T47D (cell line): ENCODE results near the gene GUCY2C.
"Not testable (repeated sequence)": the region's sequence is repeated elsewhere in the genome, so short reads cannot be mapped to it uniquely, and the experiment has no call there.

Experiments used
- DNase-seq, 2 experiments: peaks; one replicate each; pipeline versions ENCODE4 v3.0.0 to v3.0.0-alpha.2; 2011 to 2012; ENCODE audit warnings: low read depth in 1 of 2, low spot score in 1 of 2
- JUND ChIP-seq: IDR thresholded peaks from 2 replicates; pipeline ENCODE4 v1.6.1; 2012; ENCODE audit warnings: low read depth
- in situ Hi-C: cut with HindIII; loops from 2 replicates; pipeline ENCODE4 v1.10.0; 2016; ENCODE audit warnings: low sequenced_read_pairs, low pct_unique_long_range_greater_than_20kb

Gene GUCY2C

DNA sequence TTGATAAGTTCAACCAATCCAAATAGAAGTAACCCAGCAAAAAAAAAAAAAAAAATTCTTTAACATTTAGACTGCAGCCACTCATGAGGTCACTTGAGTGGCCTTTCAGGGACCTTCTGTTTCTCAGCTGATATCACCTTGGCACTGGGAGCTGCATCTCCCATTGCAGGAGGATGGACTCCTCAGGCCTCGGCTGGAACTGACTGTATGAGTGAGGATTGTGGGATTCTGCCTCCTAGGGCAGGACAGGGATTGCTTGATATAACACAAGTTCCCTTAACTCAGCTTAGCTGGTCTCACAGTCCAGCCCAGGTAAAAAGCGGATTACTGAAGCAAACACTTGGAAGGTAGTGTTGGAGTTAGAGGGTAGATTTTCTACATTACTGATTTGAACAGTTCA, 3.5 kb upstream of the GUCY2C start:
- no peak for TF ChIP-seq JUND
- in situ Hi-C loops: no loop called here
- DNase-seq: no peak

- in situ Hi-C loops: no loop called here
Observed at GRCh38 chr12:14698555-14698954, 2.2 kb upstream of the GUCY2C start.

DNA sequence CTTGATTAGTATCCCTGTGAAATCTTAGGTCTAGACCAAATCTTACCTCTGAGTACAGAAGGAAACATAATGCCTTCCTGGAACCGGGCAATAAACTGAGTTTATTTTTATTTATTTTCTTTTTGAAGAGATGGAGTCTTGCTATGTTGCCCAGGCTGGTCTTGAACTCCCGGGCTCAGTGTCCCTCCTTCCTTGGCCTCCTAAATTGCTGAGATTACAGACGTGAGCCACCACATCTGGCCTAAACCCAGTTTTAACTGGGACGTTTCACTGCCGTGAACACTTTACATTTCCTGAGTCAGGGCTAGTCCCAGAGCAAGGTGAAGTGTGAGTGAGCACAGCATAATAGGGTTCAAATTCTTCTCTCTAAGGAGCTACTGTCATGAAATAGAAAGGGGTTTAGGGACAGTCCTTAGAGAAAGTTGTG, 671 bp downstream of the GUCY2C start:
- DNase-seq: no peak
- in situ Hi-C loops: no loop called here
- no peak for TF ChIP-seq JUND

More at GRCh38 chr12:14698555-14698954, 2.2 kb upstream of the GUCY2C start:
- TF ChIP-seq JUND: no peak
- no peak for DNase-seq

- no peak for TF ChIP-seq JUND
- in situ Hi-C loops: no loop called here
- no peak for DNase-seq
Observed at GRCh38 chr12:14694970-14695369, 1.4 kb downstream of the GUCY2C start.

- no peak for TF ChIP-seq JUND
- in situ Hi-C loops: no loop called here
- DNase-seq: no peak
Observed at GRCh38 chr12:14694145-14694714, 2.2 kb downstream of the GUCY2C start.

GRCh38 chr12:14693116-14693515, 3.3 kb downstream of the GUCY2C start:
- TF ChIP-seq JUND: no peak
- in situ Hi-C loops: no loop called here
- DNase-seq: no peak

DNA sequence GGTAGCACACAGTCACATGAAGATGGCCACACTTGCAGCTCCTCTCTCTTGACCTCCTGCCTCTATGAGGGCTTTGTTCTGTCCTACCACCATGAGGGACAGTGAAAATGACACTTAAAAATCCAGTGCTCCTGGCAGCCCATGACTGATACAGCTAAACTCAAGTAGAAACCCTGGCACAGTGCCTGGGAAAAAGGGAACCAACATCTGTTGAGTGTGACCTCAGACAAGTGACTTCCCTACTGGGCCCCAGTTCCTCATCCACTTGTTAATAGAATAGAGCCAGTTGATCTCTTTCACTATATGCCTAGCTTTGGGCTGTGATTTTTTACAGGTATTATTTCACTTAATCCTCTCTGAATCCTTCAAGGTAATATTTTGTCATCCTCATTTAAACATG, 4.8 kb downstream of the GUCY2C start:
- no peak for TF ChIP-seq JUND
- in situ Hi-C loops: no loop called here
- DNase-seq: no peak

DNA sequence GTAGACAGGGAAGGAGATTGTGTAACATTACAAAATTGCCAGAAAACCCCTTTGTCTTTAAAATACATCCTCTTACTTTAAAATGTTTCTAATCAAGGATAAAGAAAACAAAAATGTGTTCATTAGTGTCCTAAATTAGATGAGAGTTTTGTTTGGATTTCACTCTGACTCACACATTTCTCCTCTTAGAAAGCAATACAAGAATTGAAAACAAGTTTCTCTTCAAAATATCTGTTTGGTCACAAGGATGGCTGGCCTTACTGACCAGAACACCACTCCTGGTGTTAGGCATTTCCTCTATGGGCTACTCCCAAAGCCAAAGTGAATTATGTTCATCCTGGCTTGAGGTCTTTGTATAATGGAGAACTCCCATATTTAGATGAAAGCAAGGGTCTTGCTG, 6.4 kb downstream of the GUCY2C start:
- in situ Hi-C loops: no loop called here
- no peak for TF ChIP-seq JUND
- no peak for DNase-seq

DNA sequence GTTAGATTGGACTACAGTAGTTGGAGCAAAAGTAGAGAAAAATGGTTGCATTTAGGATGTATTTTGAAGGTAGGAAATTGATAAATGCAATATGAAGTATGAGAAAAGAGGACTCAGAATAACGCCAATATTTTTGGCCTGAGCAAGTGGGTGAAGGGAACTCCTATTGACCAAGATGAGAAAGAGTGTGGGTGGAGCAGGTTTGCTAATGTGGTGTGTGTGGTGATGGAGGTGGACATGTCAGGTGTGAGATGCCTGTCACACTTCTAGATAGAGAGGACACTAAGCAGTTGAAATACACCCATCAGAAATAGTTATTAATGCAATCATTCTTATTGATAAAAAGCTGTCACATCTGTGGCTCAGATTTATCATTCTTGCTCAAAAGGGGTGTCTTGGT, 7.3 kb downstream of the GUCY2C start:
- no peak for DNase-seq
- in situ Hi-C loops: no loop called here
- TF ChIP-seq JUND: no peak

DNA sequence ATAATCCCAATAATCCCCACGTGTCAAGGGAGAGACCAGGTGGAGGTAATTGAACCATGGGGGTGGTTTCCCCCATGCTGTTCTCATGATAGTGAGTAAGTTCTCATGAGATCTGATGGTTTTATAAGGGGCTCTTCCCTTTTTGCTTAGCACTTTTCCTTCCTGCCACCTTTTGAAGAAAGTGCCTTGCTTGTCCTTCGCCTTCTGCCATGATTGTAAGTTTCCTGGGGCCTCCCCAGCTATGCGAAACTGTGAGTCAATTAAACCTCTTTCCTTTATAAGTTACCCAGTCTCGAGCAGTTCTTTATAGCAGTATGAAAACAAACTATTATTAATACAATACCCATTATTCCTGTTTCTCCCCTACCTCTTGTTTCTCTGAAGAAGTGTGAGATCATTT, 14.2 kb downstream of the GUCY2C start:
- in situ Hi-C loops, DNase-seq: not testable (repeated sequence)

GRCh38 chr12:14681625-14682024, 14.8 kb downstream of the GUCY2C start:
- in situ Hi-C loops: no loop called here
- DNase-seq: no peak
- no peak for TF ChIP-seq JUND

- TF ChIP-seq JUND: no peak
- no peak for DNase-seq
- in situ Hi-C loops: no loop called here
Observed at GRCh38 chr12:14681190-14681589, 15.2 kb downstream of the GUCY2C start.

GRCh38 chr12:14678547-14679150, 17.8 kb downstream of the GUCY2C start:
- no peak for DNase-seq
- in situ Hi-C loops: no loop called here
- TF ChIP-seq JUND: no peak

DNA sequence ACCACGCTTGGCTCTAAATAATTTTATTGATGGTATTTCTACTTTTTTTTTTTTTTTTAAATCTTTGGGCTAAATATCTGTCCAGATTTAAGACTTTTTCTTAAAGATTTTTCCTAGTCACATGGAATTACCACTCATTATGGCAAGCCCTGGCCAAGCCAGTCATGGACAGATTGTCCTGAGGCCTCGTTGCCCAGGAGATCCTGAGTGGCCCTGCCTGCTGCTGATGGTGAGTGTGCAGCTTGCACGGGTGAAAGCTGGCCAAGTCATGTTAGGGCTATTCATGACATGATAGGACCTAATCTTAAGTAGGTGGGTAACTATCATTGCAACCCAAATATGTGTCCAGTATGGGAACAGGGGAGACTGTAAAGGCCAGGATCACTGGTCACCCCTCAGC, 27.8 kb downstream of the GUCY2C start:
- no peak for DNase-seq
- in situ Hi-C loops: no loop called here
- no peak for TF ChIP-seq JUND
